Spinal cord (tissue), 10 donors: Measurements from ENCODE around the gene KIF7. TPM values are rescaled to one million over a fixed set of nuclear protein-coding genes. Genes with fewer than 3 reads are reported as not detected.

ENCODE experiments used
- DNase-seq, 6 donors: peaks; one replicate each; pipeline versions ENCODE4 v3.0.0 to v3.0.0-alpha.2; 2013 to 2015; ENCODE audit warnings: low spot score in 6 of 6, low read depth in 4 of 6
- H3K27ac ChIP-seq: one replicate; pipeline ENCODE4 v1.5.1; 2013; ENCODE audit warnings: low read depth, low read length, control low read depth
- H3K27me3 ChIP-seq: one replicate; pipeline ENCODE4 v1.6.1; 2013; ENCODE audit warnings: low read length; ENCODE audit not compliant: control insufficient read depth, insufficient read depth
- H3K36me3 ChIP-seq: one replicate; pipeline ENCODE4 v1.6.1; 2013; ENCODE audit warnings: low read length; ENCODE audit not compliant: control insufficient read depth, insufficient read depth
- H3K4me1 ChIP-seq: one replicate; pipeline ENCODE4 v1.6.1; 2013; ENCODE audit warnings: low read length; ENCODE audit not compliant: control insufficient read depth, insufficient read depth
- H3K4me3 ChIP-seq: one replicate; pipeline ENCODE4 v1.5.1; 2013; ENCODE audit warnings: low read depth, low read length, control low read depth
- H3K9me3 ChIP-seq: one replicate; pipeline ENCODE4 v1.6.1; 2013; ENCODE audit warnings: low read length; ENCODE audit not compliant: control insufficient read depth, insufficient read depth
- WGBS: methylation state at CpG from one replicate; pipeline ENCODE4 v1.1.5; 2013; ENCODE audit warnings: missing lambda C conversion rate; ENCODE audit not compliant: insufficient coverage; 5-methylcytosine and 5-hydroxymethylcytosine counted together
- polyA plus RNA-seq, 2 donors: library from polyadenylated mRNA; unstranded; fragments of 120-200 nt; gene quantifications; one replicate each; pipeline ENCODE4 v1.2.1, GENCODE V29; 2013; ENCODE audit not compliant: insufficient read length in 2 of 2
- total RNA-seq, 2 donors: library from RNA; depleted of rRNA in 1 of 2; stranded (reverse); fragments of 120-200 nt in 1 of 2; fragments of >200 nt in 1 of 2; gene quantifications; one replicate each; pipeline versions ENCODE4 v1.2.3 to v1.2.4, GENCODE V29; 2013 to 2014
- donor health status: healthy.

The KIF7 gene
- total and polyA plus RNA-seq, 4 donors: 5.4 to 14.7 (median 11.4) TPM

- H3K27ac ChIP-seq: peak overlapping the region; percentile 10
- 100% methylated on average over 1 of the region's 2 CpGs for WGBS
- H3K4me1 ChIP-seq: peaks cover 4% of the 10 kb centered on the region
- no peak for DNase-seq
- H3K9me3 ChIP-seq: no peaks in the 10 kb centered on the region
- H3K4me3 ChIP-seq: no peak overlapping the region
- H3K36me3 ChIP-seq: no peaks in the 10 kb centered on the region
- H3K27me3 ChIP-seq: no peaks in the 10 kb centered on the region
Observed at GRCh38 chr15:89681146-89681545, 25.9 kb upstream of the KIF7 start.

DNA sequence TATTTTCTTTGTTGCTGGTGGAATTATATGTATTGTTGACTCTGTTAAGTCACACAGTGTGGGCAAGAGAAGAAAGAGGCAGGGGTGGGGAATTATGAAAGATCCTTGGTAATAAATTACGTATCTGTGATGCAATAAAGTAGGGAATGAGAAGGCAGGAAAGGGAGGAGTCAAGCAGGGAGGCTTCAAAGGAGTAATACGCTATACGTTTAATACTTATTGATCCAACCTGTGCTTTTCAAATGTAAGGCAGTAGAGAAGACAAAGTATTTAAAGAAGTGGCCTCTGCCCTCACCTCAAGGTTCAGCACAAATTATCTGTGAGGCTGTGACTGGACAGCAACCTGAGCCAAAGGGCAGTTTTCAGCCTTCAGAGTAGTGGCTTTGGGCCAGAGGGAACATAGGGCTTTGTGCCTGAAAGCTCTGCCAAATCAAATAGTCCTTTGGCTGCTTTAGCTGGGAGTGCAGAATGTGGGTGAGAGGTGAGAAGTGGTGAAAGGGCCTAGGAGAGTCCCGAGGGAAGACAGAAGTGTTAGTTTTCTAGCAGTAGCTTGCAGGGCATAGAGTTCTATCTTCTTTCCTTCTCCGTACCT is 25.1 kb upstream of the KIF7 start:
- peak in 3 of 6 donors; percentile 25 to 84 (median 40) for DNase-seq
- Histone ChIP-seq H3K4me1 (peaks cover 4% of the 10 kb centered on the region), H3K9me3 (no peaks in the 10 kb centered on the region), H3K4me3 (no peak overlapping the region), H3K27me3 (no peaks in the 10 kb centered on the region), H3K27ac (peak overlapping the region; percentile 10), H3K36me3 (no peaks in the 10 kb centered on the region)
- 48% methylated on average over 3 of the region's 5 CpGs for WGBS

GRCh38 chr15:89679212-89679611 is 23.9 kb upstream of the KIF7 start, which contains the start of gene PLIN1:
Gene PLIN1 (minus strand): TSS chr15:89679367. CDS start chr15:89677489, 1,878 bp downstream.
- no peaks in the 10 kb centered on the region for H3K9me3 ChIP-seq
- no peaks in the 10 kb centered on the region for H3K27me3 ChIP-seq
- DNase-seq: no peak
- H3K27ac ChIP-seq: no peak within 1 kb of the TSS
- peaks cover 4% of the 10 kb centered on the region for H3K4me1 ChIP-seq
- no peaks in the 10 kb centered on the region for H3K36me3 ChIP-seq
- WGBS: 80% methylated on average over 2 of the region's 2 CpGs
- no peak within 1 kb of the TSS for H3K4me3 ChIP-seq

DNA sequence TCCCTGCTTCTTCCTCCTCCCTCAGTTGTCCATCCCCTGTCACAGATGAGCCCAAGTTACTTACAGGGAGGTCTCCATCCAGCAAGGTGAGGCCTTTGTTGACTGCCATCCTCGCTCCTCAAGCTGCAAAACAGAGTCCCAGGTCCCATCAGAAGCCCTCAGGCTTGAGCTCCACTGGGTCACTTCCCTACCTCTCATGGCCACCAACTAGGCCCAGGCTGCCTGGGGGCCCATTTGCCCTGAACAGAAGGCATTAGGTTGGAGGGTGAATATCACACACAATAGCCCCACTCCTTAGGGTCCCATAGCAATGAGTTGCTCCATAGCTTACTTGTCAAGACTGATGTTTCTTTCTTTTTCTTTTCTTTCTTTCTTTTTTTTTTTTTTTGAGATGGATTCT is 22.1 kb upstream of the KIF7 start:
- 100% methylated on average over 1 of the region's 1 CpG for WGBS
- no peaks in the 10 kb centered on the region for H3K36me3 ChIP-seq
- no peak overlapping the region for H3K4me3 ChIP-seq
- no peaks in the 10 kb centered on the region for H3K27me3 ChIP-seq
- peaks cover 8% of the 10 kb centered on the region for H3K4me1 ChIP-seq
- no peak for DNase-seq
- H3K9me3 ChIP-seq: no peaks in the 10 kb centered on the region
- H3K27ac ChIP-seq: no peak overlapping the region

GRCh38 chr15:89675606-89676005 is 20.3 kb upstream of the KIF7 start:
- H3K27ac ChIP-seq: no peak overlapping the region
- H3K27me3 ChIP-seq: no peaks in the 10 kb centered on the region
- H3K4me1 ChIP-seq: peaks cover 13% of the 10 kb centered on the region
- WGBS: 88% methylated on average over 1 of the region's 6 CpGs
- no peaks in the 10 kb centered on the region for H3K9me3 ChIP-seq
- H3K36me3 ChIP-seq: no peaks in the 10 kb centered on the region
- no peak overlapping the region for H3K4me3 ChIP-seq
- no peak for DNase-seq

DNA sequence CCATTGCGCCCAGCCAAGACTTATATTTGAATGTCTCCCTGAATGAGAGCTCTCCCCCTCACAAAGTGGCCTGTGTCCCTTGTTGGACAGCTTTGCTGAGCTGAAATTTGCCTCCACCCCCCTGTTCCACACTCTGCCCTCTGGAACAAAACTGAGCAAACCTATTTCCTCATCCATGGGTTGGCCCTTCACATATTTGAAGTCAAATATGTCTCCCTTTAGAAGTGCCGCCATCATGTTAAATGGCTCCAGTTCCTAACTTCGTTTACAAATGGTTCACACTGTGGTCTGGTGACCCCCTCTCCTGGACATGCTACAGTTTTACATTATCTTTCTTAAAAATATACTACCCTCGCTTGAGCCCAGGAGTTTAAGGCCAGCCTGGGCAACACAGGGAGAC is 19.3 kb upstream of the KIF7 start:
- Histone ChIP-seq H3K27ac (no peak overlapping the region), H3K27me3 (no peaks in the 10 kb centered on the region), H3K4me3 (no peak overlapping the region), H3K36me3 (no peaks in the 10 kb centered on the region), H3K9me3 (no peaks in the 10 kb centered on the region), H3K4me1 (peaks cover 10% of the 10 kb centered on the region)
- WGBS: 76% methylated on average over 3 of the region's 4 CpGs
- no peak for DNase-seq

DNA sequence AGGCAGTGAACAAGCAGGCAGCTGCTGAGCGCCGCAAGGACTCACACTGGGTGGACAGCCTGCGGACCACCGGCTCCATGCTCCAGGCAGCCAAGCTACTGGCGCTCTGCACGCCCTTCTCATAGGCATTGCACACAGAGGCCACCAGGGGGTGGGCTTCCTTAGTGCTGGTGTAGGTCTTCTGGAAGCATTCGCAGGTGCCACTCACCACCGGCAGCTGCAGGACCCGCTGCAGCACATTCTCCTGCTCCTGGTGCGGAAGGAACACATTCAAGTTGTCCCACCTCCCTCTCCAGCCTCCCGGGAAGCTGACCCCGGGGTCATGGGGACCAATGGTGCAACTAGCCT is 17.9 kb upstream of the KIF7 start:
- peak in 1 of 6 donors; percentile 32 for DNase-seq
- H3K4me1 ChIP-seq: peaks cover 10% of the 10 kb centered on the region
- H3K4me3 ChIP-seq: no peak overlapping the region
- no peaks in the 10 kb centered on the region for H3K36me3 ChIP-seq
- H3K27me3 ChIP-seq: no peaks in the 10 kb centered on the region
- H3K27ac ChIP-seq: no peak overlapping the region
- no peaks in the 10 kb centered on the region for H3K9me3 ChIP-seq
- 58% methylated on average over 10 of the region's 12 CpGs for WGBS

DNA sequence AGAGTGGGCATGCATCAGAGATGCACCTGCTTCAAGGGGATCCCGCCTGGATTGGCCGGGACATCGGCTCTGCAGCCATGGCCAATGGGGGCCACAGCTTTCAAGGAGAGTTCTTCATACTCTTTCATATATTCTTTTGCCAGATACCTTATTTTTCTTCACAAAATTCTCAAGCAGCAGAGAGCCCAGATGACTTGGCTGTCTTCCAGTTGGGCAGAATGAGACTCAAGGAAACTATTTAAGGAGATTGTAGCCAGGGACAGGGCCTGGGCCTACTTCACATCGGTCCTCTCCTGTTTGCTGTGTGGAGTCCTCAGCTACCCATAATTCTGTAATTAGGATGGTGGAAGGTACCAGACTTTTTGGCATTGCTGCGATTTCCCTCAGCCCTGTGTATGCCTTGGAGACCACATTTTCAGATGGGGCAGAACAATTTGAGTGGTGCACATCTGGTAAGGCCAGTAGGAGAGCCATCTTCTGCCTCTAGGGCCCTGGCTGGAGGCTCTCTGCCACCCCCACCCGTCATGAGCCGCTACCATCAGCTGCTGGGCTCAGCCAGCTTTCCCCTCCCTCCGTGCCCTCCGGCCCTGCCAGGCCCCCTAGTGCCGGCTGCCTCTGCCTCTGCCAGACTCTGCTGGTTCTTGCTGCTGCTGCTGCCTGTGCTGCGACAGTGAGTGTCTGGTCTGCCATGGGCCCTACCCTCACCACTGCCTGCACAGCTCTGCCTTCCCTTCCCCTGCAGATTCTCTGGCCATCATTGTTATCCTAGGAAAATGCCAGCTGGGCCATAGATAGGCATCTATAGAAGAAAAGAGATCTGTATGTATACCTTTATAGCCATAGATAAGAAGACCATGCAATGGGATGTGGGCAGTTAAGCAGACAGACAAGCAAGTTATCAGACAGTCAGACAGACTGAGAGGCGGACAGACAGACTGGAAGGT is 17.2 kb upstream of the KIF7 start:
- 61% methylated on average over 10 of the region's 12 CpGs for WGBS
- no peaks in the 10 kb centered on the region for H3K9me3 ChIP-seq
- no peaks in the 10 kb centered on the region for H3K36me3 ChIP-seq
- H3K27me3 ChIP-seq: no peaks in the 10 kb centered on the region
- peaks cover 10% of the 10 kb centered on the region for H3K4me1 ChIP-seq
- H3K27ac ChIP-seq: no peak overlapping the region
- peak in 2 of 6 donors; percentile 44 to 49 for DNase-seq
- no peak overlapping the region for H3K4me3 ChIP-seq

- Histone ChIP-seq H3K9me3 (no peaks in the 10 kb centered on the region), H3K27ac (no peak overlapping the region), H3K27me3 (no peaks in the 10 kb centered on the region), H3K36me3 (no peaks in the 10 kb centered on the region), H3K4me3 (no peak overlapping the region), H3K4me1 (peaks cover 10% of the 10 kb centered on the region)
- WGBS: 84% methylated on average over 3 of the region's 4 CpGs
- DNase-seq: no peak
Observed at GRCh38 chr15:89671687-89672086, 16.4 kb upstream of the KIF7 start.
